SK-N-SH (cell line): ENCODE data around the gene KCNQ5. TPM values are rescaled to one million over a fixed set of nuclear protein-coding genes. Genes with fewer than 3 reads are reported as not detected.
A peak's percentile ranks its signal among the peaks of the same experiment; 100 is the strongest.

Experiments
- CTCF ChIA-PET: fragments of 300-600, 350-600 bp; formaldehyde crosslinking; extraction: SDS; loops from one replicate; lab custom pipeline; 2021; lab: Yijun Ruan, JAX
- POLR2A ChIA-PET: fragments of 350-600 bp; sonication (Branson Sonifier 250); formaldehyde crosslinking; extraction: SDS; loops from one replicate; lab custom pipeline; 2020; ENCODE audit warnings: antibody characterized with exemption, inconsistent platforms; lab: Yijun Ruan, JAX
- DNase-seq: peaks from one replicate; pipeline ENCODE4 v3.0.0; 2012
- H2AFZ ChIP-seq: fragments of 200-600 bp; sonication (generic); 2 replicates; pipeline ENCODE4 v1.8.1; 2016; ENCODE audit warnings: antibody characterized with exemption, mild to moderate bottlenecking, low read depth
- H3F3A ChIP-seq: fragments of 200-600 bp; sonication (generic); replicated peaks from 2 replicates; pipeline ENCODE3; 2016; ENCODE audit warnings: antibody characterized with exemption, mild to moderate bottlenecking; ENCODE audit not compliant: insufficient read depth
- H3K27ac ChIP-seq, 2 experiments: fragments of 200-500 bp in 1 of 2; fragments of 200-600 bp in 1 of 2; sonication (Bioruptor generic) in 1 of 2; sonication (generic), shearing (Covaris generic) in 1 of 2; 2 replicates each; pipeline versions ENCODE4 v1.5.1 to v1.6.1; 2014 to 2016; ENCODE audit warnings: low read depth in 2 of 2, inconsistent platforms in 1 of 2, low read length in 1 of 2, mild to moderate bottlenecking in 1 of 2, mixed read lengths in 1 of 2
- H3K27me3 ChIP-seq: fragments of 200-600 bp; sonication (generic), shearing (Covaris generic); 2 replicates; pipeline ENCODE4 v1.6.1; 2016; ENCODE audit warnings: mixed run types; ENCODE audit not compliant: insufficient read depth
- H3K36me3 ChIP-seq, 2 experiments: fragments of 200-500 bp in 1 of 2; fragments of 200-600 bp in 1 of 2; sonication (Bioruptor generic) in 1 of 2; sonication (generic) in 1 of 2; replicated peaks in 1 of 2; 2 replicates each; pipeline versions ENCODE3 to v1.5.1; 2014 to 2016; ENCODE audit warnings: low read length in 1 of 2, mild to moderate bottlenecking in 1 of 2; ENCODE audit not compliant: insufficient read depth in 2 of 2, control insufficient read depth in 1 of 2
- H3K4me1 ChIP-seq, 2 experiments: fragments of 200-500 bp in 1 of 2; fragments of 200-600 bp in 1 of 2; sonication (Bioruptor generic) in 1 of 2; sonication (generic), shearing (Covaris generic) in 1 of 2; 2 replicates each; pipeline versions ENCODE4 v1.5.1 to v1.6.1; 2014 to 2016; ENCODE audit warnings: low read depth in 1 of 2, low read length in 1 of 2, mixed run types in 1 of 2; ENCODE audit not compliant: insufficient read depth in 2 of 2, control insufficient read depth in 1 of 2
- H3K4me2 ChIP-seq: fragments of 200-600 bp; sonication (generic), shearing (Covaris generic); 2 replicates; pipeline ENCODE4 v1.6.1; 2017; ENCODE audit warnings: mixed run types
- H3K4me3 ChIP-seq, 2 experiments: fragments of 200-500 bp in 1 of 2; fragments of 200-600 bp in 1 of 2; sonication (Bioruptor generic) in 1 of 2; sonication (generic), shearing (Covaris generic) in 1 of 2; 2 replicates each; pipeline versions ENCODE4 v1.5.1 to v1.8.1; 2014 to 2016; ENCODE audit warnings: low read depth in 2 of 2, inconsistent platforms in 1 of 2, low read length in 1 of 2, mild to moderate bottlenecking in 1 of 2, mixed read lengths in 1 of 2, moderate library complexity in 1 of 2
- H3K79me2 ChIP-seq: fragments of 200-600 bp; sonication (generic); 2 replicates; pipeline ENCODE4 v1.8.1; 2017; ENCODE audit warnings: mild to moderate bottlenecking; ENCODE audit not compliant: insufficient read depth
- H3K9ac ChIP-seq: fragments of 200-600 bp; sonication (generic); 2 replicates; pipeline ENCODE4 v1.6.1; 2017; ENCODE audit warnings: mixed run types
- H3K9me2 ChIP-seq: fragments of 200-600 bp; sonication (generic); 2 replicates; pipeline ENCODE4 v1.6.1; 2017; ENCODE audit warnings: mixed run types
- H3K9me3 ChIP-seq: fragments of 200-600 bp; sonication (generic); 2 replicates; pipeline ENCODE4 v1.6.1; 2017; ENCODE audit warnings: mixed run types, mild to moderate bottlenecking, moderate library complexity
- H4K20me1 ChIP-seq: fragments of 200-600 bp; sonication (generic); 2 replicates; pipeline ENCODE4 v1.6.1; 2017; ENCODE audit warnings: mild to moderate bottlenecking, mixed run types; ENCODE audit not compliant: insufficient read depth
- NRF1 ChIP-seq: IDR thresholded peaks from 2 replicates; pipeline ENCODE4 v1.6.1; 2012; ENCODE audit warnings: low read depth, mild to moderate bottlenecking, low read length
- POLR2AphosphoS5 ChIP-seq: IDR thresholded peaks from 2 replicates; pipeline ENCODE4 v1.6.1; 2012; ENCODE audit warnings: low read depth, low read length
- RCOR1 ChIP-seq: fragments of 150-350 bp; IDR thresholded peaks from 2 replicates; pipeline ENCODE4 v1.6.1; 2017; ENCODE audit warnings: antibody characterized with exemption, low read length
- TAF1 ChIP-seq: IDR thresholded peaks from 2 replicates; pipeline ENCODE4 v1.6.1; 2012; ENCODE audit warnings: low read depth, mild to moderate bottlenecking, low read length, moderate library complexity, borderline replicate concordance
- TCF12 ChIP-seq: IDR thresholded peaks from 2 replicates; pipeline ENCODE4 v1.4.0; 2012
- WGBS: methylation state at CpG from one replicate; pipeline ENCODE4 v1.1.6; 2017; ENCODE audit warnings: low lambda C conversion rate; 5-methylcytosine and 5-hydroxymethylcytosine counted together
- polyA plus RNA-seq, 3 experiments: library from polyadenylated mRNA; depleted of rRNA; stranded (reverse); fragments of >200 nt; gene quantifications; 2 replicates each; pipeline ENCODE4 v1.2.3, GENCODE V29; 2012
- TF ChIP-seq, protein P1 (sequence below): IDR thresholded peaks from 2 replicates; pipeline ENCODE4 v1.6.1; 2012; ENCODE audit warnings: mild to moderate bottlenecking, low read depth, low read length, moderate library complexity
- TF ChIP-seq, protein P2 (sequence below): IDR thresholded peaks from 2 replicates; pipeline ENCODE4; 2012

Gene KCNQ5
- polyA plus RNA-seq, 1 of the 3 experiments (the other 2 are of a cell fraction), result 3.2 TPM

DNA sequence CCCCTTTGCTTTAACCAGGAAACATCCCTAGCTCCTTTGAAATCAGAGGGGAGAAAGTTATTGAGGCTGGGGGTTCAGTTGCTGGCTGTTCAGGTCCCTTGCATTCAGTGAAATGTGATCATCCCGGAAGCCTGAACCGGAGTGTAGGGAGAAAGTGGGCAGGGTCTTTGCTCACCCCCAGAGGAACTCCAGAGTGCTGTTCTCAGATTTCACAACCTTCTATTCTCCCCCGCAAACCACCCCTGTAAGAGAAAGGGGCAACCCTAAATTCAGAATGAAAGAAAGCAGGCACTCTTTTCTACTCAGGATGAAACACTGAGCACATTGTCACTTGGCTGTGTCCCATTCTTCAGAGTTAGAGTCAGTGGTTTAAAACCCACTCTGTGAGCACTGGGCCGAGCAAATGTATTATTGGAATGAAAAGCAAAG is 463.6 kb downstream of the KCNQ5 start:
- Histone ChIP-seq H3K36me3 (peaks cover 0 to 9% of the 10 kb centered on the region in 2 experiments), H3K4me3 (no peak overlapping the region), H3K4me2 (no peak overlapping the region), H4K20me1 (no peaks in the 10 kb centered on the region), H3K79me2 (no peaks in the 10 kb centered on the region), H3F3A (peaks cover 3% of the 10 kb centered on the region), H3K9ac (no peak overlapping the region), H3K27me3 (no peaks in the 10 kb centered on the region), H2AFZ (no peak overlapping the region), H3K27ac (no peak overlapping the region; a peak in 1 of 4 replicates), H3K4me1 (peaks cover 0 to under 1% of the 10 kb centered on the region in 2 experiments; a peak in 2 of 4 replicates), H3K9me3 (no peaks in the 10 kb centered on the region), H3K9me2 (no peaks in the 10 kb centered on the region)
- no peak for DNase-seq
- POLR2A ChIA-PET, result no interaction called here
- CTCF ChIA-PET, result interaction anchor here (1.1 kb wide), 1 partner anchor 203 kb away, joined by 3 read pairs; no protein-coding TSS in a partner anchor
- TF ChIP-seq TCF12, result peak; percentile 59; the same call in 1 of the 2 replicates
- TF ChIP-seq TAF1, result no peak
- TF ChIP-seq, protein P1, sequence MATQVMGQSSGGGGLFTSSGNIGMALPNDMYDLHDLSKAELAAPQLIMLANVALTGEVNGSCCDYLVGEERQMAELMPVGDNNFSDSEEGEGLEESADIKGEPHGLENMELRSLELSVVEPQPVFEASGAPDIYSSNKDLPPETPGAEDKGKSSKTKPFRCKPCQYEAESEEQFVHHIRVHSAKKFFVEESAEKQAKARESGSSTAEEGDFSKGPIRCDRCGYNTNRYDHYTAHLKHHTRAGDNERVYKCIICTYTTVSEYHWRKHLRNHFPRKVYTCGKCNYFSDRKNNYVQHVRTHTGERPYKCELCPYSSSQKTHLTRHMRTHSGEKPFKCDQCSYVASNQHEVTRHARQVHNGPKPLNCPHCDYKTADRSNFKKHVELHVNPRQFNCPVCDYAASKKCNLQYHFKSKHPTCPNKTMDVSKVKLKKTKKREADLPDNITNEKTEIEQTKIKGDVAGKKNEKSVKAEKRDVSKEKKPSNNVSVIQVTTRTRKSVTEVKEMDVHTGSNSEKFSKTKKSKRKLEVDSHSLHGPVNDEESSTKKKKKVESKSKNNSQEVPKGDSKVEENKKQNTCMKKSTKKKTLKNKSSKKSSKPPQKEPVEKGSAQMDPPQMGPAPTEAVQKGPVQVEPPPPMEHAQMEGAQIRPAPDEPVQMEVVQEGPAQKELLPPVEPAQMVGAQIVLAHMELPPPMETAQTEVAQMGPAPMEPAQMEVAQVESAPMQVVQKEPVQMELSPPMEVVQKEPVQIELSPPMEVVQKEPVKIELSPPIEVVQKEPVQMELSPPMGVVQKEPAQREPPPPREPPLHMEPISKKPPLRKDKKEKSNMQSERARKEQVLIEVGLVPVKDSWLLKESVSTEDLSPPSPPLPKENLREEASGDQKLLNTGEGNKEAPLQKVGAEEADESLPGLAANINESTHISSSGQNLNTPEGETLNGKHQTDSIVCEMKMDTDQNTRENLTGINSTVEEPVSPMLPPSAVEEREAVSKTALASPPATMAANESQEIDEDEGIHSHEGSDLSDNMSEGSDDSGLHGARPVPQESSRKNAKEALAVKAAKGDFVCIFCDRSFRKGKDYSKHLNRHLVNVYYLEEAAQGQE, result no peak
- TF ChIP-seq NRF1, result no peak
- TF ChIP-seq, protein P2, sequence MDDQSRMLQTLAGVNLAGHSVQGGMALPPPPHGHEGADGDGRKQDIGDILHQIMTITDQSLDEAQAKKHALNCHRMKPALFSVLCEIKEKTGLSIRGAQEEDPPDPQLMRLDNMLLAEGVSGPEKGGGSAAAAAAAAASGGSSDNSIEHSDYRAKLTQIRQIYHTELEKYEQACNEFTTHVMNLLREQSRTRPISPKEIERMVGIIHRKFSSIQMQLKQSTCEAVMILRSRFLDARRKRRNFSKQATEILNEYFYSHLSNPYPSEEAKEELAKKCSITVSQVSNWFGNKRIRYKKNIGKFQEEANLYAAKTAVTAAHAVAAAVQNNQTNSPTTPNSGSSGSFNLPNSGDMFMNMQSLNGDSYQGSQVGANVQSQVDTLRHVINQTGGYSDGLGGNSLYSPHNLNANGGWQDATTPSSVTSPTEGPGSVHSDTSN, result peak; percentile 35
- WGBS, result 88% methylated on average over 4 of the region's 4 CpGs

DNA sequence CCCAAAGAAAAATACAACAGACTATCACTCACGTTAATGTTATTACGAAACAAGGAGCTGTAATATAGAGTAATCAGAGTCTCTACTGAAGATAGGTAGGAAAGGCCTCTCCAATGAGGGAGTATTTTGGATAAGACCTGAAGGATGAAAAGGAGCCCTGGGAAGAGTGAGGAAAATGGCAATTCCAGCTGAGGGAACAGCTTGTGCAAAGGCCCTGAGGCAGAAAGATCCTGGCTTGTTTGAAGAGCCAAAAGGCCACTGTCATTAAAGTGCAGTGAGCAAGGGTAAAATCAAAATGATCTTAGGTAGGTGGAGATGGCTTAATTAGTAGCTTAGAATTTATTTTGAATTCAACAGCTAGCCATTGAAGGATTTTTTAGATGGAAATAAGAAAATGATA is 464.9 kb downstream of the KCNQ5 start:
- TF ChIP-seq RCOR1, result no peak
- TF ChIP-seq POLR2AphosphoS5, result no peak
- Histone ChIP-seq H3K4me1 (no peaks in the 10 kb centered on the region; a peak in 1 of 4 replicates), H3K4me3 (no peak overlapping the region), H3K4me2 (no peak overlapping the region), H3K9ac (no peak overlapping the region), H3K9me3 (no peaks in the 10 kb centered on the region), H2AFZ (no peak overlapping the region), H3K36me3 (peaks cover 0 to 11% of the 10 kb centered on the region in 2 experiments), H4K20me1 (no peaks in the 10 kb centered on the region), H3K27me3 (no peaks in the 10 kb centered on the region), H3F3A (no peaks in the 10 kb centered on the region), H3K27ac (no peak overlapping the region), H3K9me2 (no peaks in the 10 kb centered on the region), H3K79me2 (no peaks in the 10 kb centered on the region)
- WGBS, result 91% methylated on average over 2 of the region's 2 CpGs
- DNase-seq, result no peak
- ChIA-PET POLR2A (no interaction called here), CTCF (interaction anchor here (1.1 kb wide), 2 partner anchors 48 to 204 kb away, joined by 3 to 4 read pairs; no protein-coding TSS in a partner anchor)
